HG03442 (cell line): ENCODE data around the gene LCE3A.

Experiments
- ATAC-seq: cut with Tn5 transposase; IDR thresholded peaks from one replicate; pipeline ENCODE4 v1.9.1; 2021; ENCODE audit warnings: mild to moderate bottlenecking, moderate library complexity; ENCODE audit not compliant: unreplicated experiment

The LCE3A gene

GRCh38 chr1:152577168-152577567 is 45.7 kb downstream of the LCE3A start:
- no peak for ATAC-seq
